Measurements from ENCODE around the gene PLA2G10.
"Not testable (repeated sequence)": the region's sequence is repeated elsewhere in the genome, so short reads cannot be mapped to it uniquely, and the experiment has no call there.

PLA2G10 gene

DNA sequence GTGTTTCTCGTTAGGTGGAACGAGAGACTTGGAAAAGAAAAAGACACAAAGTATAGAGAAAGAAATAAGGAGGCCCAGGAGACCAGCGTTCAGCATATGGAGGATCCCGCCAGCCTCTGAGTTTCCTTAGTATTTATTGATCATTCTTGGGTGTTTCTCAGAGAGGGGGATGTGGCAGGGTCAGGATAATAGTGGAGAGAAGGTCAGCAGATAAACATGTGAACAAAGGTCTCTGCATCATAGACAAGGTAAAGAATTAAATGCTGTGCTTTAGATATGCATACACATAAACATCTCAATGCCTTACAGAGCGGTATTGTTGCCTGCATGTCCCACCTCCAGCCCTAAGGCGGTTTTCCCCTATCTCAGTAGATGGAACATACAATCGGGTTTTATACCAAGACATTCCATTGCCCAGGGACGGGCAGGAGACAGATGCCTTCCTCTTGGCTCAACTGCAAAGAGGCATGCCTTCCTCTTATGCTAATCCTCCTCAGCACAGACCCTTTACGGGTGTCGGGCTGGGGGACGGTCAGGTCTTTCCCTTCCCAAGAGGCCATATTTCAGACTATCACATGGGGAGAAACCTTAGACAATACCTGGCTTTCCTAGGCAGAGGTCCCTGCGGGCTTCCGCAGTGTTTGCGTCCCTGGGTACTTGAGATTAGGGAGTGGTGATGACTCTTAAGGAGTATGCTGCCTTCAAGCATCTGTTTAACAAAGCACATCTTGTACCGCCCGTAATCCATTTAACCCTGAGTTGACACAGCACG lies 57.7 kb downstream of the PLA2G10 start:
- H2AK5ac ChIP-seq (ENCODE audit: low read length); H3K27me3 ChIP-seq (ENCODE audit: insufficient read depth, low read length, poor library complexity); H3K27ac ChIP-seq (ENCODE audit: low read depth, low read length); H3K4ac ChIP-seq (ENCODE audit: low read depth, low read length); H3K36me3 ChIP-seq (ENCODE audit: control insufficient read depth, insufficient read depth, low read length); H3K18ac ChIP-seq (ENCODE audit: low read length); H2BK120ac ChIP-seq (ENCODE audit: low read depth, low read length); H2BK5ac ChIP-seq (ENCODE audit: low read length); H4K8ac ChIP-seq (ENCODE audit: low read depth, low read length); H3K4me3 ChIP-seq (ENCODE audit: low read length); H3K23ac ChIP-seq (ENCODE audit: low read length); H2BK15ac ChIP-seq (replicated peaks; ENCODE audit: low read depth); H4K5ac ChIP-seq (ENCODE audit: low read length); H3K4me1 ChIP-seq (ENCODE audit: control insufficient read depth, low read depth, low read length); H3K4me2 ChIP-seq (ENCODE audit: low read length): not testable (repeated sequence)
- peak overlapping the region; percentile 42 for H3K56ac ChIP-seq (ENCODE audit: low read length)
- H3K79me1 ChIP-seq (ENCODE audit: low read length) = peaks cover 20% of the 10 kb centered on the region
- WGBS (ENCODE audit: extremely low coverage, insufficient coverage, low lambda C conversion rate) = no CpG with 5 or more reads among the region's 17 CpGs
- DNase-seq = peak; percentile 70
- peaks cover 58% of the 10 kb centered on the region for H3K79me2 ChIP-seq (ENCODE audit: control insufficient read depth, insufficient read depth, low read length)
- H3K9ac ChIP-seq (ENCODE audit: low read length) = peak overlapping the region; percentile 21

DNA sequence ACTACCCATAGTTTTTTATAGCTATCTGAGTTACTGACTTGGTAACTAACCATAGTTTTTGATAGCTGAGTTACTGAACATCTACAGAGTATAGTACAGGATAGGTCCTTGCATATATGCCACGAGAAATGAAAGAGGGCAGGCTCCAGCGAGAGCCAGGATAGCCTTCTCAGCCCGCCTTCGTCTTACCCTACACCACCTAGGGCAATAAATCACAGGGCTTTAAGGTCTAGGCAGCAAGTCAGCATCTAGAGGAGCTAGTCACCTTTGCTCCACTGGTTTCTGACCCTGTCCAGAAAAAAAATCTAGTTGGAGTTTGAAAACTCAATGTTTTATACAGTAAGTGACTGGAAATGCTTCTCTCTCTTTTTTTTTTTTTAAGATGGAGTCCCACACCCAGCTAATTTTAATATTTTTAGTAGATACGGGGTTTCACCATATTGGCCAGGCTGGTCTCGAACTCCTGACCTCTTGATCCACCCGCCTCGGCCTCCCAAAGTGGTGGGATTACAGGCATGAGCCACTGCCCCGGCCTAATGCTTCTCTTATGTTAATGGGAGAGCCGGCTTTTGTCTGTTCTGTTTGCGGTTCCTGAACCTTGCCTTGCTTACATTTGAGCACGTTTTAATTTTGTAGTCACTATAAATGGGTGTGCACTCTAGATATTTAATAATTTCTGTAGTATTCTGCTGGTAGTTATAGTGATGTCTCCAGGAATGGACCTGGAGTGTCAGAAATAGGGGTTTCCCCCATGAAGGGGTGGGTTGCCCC lies 58.5 kb downstream of the PLA2G10 start:
- H3K23ac ChIP-seq (ENCODE audit: low read length) = no peak overlapping the region
- peak overlapping the region; percentile 22 for H3K56ac ChIP-seq (ENCODE audit: low read length)
- H3K4me3 ChIP-seq (ENCODE audit: low read length) = no peak overlapping the region
- peaks cover 2% of the 10 kb centered on the region for H3K4me1 ChIP-seq (ENCODE audit: control insufficient read depth, low read depth, low read length)
- H3K27ac ChIP-seq (ENCODE audit: low read depth, low read length) = no peak overlapping the region
- no peak overlapping the region for H2AK5ac ChIP-seq (ENCODE audit: low read length)
- peaks cover 51% of the 10 kb centered on the region for H3K79me2 ChIP-seq (ENCODE audit: control insufficient read depth, insufficient read depth, low read length)
- H2BK15ac ChIP-seq (replicated peaks; ENCODE audit: low read depth) = no peak overlapping the region
- DNase-seq = no peak
- peak overlapping the region; percentile 18 for H3K4me2 ChIP-seq (ENCODE audit: low read length)
- H3K79me1 ChIP-seq (ENCODE audit: low read length) = peaks cover 15% of the 10 kb centered on the region
- H3K27me3 ChIP-seq (ENCODE audit: insufficient read depth, low read length, poor library complexity) = no peaks in the 10 kb centered on the region
- WGBS (ENCODE audit: extremely low coverage, insufficient coverage, low lambda C conversion rate) = no CpG with 5 or more reads among the region's 12 CpGs
- no peak overlapping the region for H2BK5ac ChIP-seq (ENCODE audit: low read length)
- peak overlapping the region; percentile 20 for H3K18ac ChIP-seq (ENCODE audit: low read length)
- H4K5ac ChIP-seq (ENCODE audit: low read length) = no peak overlapping the region
- no peak overlapping the region for H3K4ac ChIP-seq (ENCODE audit: low read depth, low read length)
- H3K36me3 ChIP-seq (ENCODE audit: control insufficient read depth, insufficient read depth, low read length) = no peaks in the 10 kb centered on the region
- H3K9ac ChIP-seq (ENCODE audit: low read length) = peak overlapping the region; percentile 38
- no peak overlapping the region for H4K8ac ChIP-seq (ENCODE audit: low read depth, low read length)
- H2BK120ac ChIP-seq (ENCODE audit: low read depth, low read length) = no peak overlapping the region

DNA sequence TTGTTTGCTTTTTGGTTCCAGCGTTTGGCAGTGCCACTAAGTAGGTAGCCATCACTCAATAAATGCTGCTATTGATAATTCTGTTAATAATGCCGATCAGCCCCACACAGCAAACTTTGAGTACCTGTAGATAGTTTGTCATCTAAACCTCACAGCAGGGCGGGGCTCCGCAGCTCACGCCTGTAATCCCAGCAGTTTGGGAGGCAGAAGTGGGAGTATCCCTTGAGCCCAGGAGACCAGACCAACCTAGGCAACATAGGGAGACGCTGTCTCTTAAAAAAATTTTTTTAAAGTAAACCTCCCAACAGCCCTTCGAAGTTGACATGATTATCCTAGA lies 59.8 kb downstream of the PLA2G10 start:
- Histone ChIP-seq H3K4me3 (ENCODE audit: low read length) (no peak overlapping the region), H3K18ac (ENCODE audit: low read length) (no peak overlapping the region)

GRCh38 chr16:14632693-14633569 lies 61.2 kb downstream of the PLA2G10 start, which contains the start of gene BFAR:
Gene BFAR (plus strand): TSS chr16:14632951. CDS start chr16:14644347, 11,396 bp downstream.
- Histone ChIP-seq H2AK5ac (ENCODE audit: low read length) (no peak within 1 kb of the TSS), H3K36me3 (ENCODE audit: control insufficient read depth, insufficient read depth, low read length) (no peaks in the 10 kb centered on the region), H3K27ac (ENCODE audit: low read depth, low read length) (peak within 1 kb of the TSS; percentile 58), H3K9ac (ENCODE audit: low read length) (peak within 1 kb of the TSS; percentile 91), H2BK15ac (replicated peaks; ENCODE audit: low read depth) (no peak within 1 kb of the TSS), H2BK5ac (ENCODE audit: low read length) (peak within 1 kb of the TSS; percentile 38), H4K5ac (ENCODE audit: low read length) (no peak within 1 kb of the TSS), H3K4ac (ENCODE audit: low read depth, low read length) (peak within 1 kb of the TSS; percentile 56), H3K4me2 (ENCODE audit: low read length) (peak within 1 kb of the TSS; percentile 65), H4K8ac (ENCODE audit: low read depth, low read length) (no peak within 1 kb of the TSS), H3K56ac (ENCODE audit: low read length) (peak within 1 kb of the TSS; percentile 98), H3K79me1 (ENCODE audit: low read length) (peaks cover 15% of the 10 kb centered on the region), H3K4me3 (ENCODE audit: low read length) (peak within 1 kb of the TSS; percentile 97), H3K27me3 (ENCODE audit: insufficient read depth, low read length, poor library complexity) (no peaks in the 10 kb centered on the region), H3K18ac (ENCODE audit: low read length) (peak within 1 kb of the TSS; percentile 75), H3K23ac (ENCODE audit: low read length) (no peak within 1 kb of the TSS), H2BK120ac (ENCODE audit: low read depth, low read length) (peak within 1 kb of the TSS; percentile 29), H3K4me1 (ENCODE audit: control insufficient read depth, low read depth, low read length) (peaks cover 8% of the 10 kb centered on the region), H3K79me2 (ENCODE audit: control insufficient read depth, insufficient read depth, low read length) (peaks cover 37% of the 10 kb centered on the region)
- WGBS (ENCODE audit: extremely low coverage, insufficient coverage, low lambda C conversion rate) = no CpG with 5 or more reads among the region's 69 CpGs
- peak; percentile 99 for DNase-seq

More for the DNA sequence above, 59.8 kb downstream of the PLA2G10 start:
- Histone ChIP-seq H2AK5ac (ENCODE audit: low read length) (no peak overlapping the region), H2BK15ac (replicated peaks; ENCODE audit: low read depth) (no peak overlapping the region), H3K4me2 (ENCODE audit: low read length) (peak overlapping the region; percentile 60), H3K23ac (ENCODE audit: low read length) (no peak overlapping the region), H4K5ac (ENCODE audit: low read length) (no peak overlapping the region), H3K9ac (ENCODE audit: low read length) (no peak overlapping the region), H3K4me1 (ENCODE audit: control insufficient read depth, low read depth, low read length) (peaks cover 4% of the 10 kb centered on the region), H3K27ac (ENCODE audit: low read depth, low read length) (no peak overlapping the region), H2BK5ac (ENCODE audit: low read length) (no peak overlapping the region), H4K8ac (ENCODE audit: low read depth, low read length) (no peak overlapping the region), H3K36me3 (ENCODE audit: control insufficient read depth, insufficient read depth, low read length) (no peaks in the 10 kb centered on the region), H3K27me3 (ENCODE audit: insufficient read depth, low read length, poor library complexity) (no peaks in the 10 kb centered on the region), H3K4ac (ENCODE audit: low read depth, low read length) (no peak overlapping the region), H2BK120ac (ENCODE audit: low read depth, low read length) (no peak overlapping the region), H3K79me1 (ENCODE audit: low read length) (peaks cover 11% of the 10 kb centered on the region), H3K56ac (ENCODE audit: low read length) (no peak overlapping the region), H3K79me2 (ENCODE audit: control insufficient read depth, insufficient read depth, low read length) (peaks cover 40% of the 10 kb centered on the region)
- no peak for DNase-seq
- no CpG with 5 or more reads among the region's 7 CpGs for WGBS (ENCODE audit: extremely low coverage, insufficient coverage, low lambda C conversion rate)

GRCh38 chr16:14630620-14631330 lies 63.3 kb downstream of the PLA2G10 start:
- H3K4me3 ChIP-seq (ENCODE audit: low read length); H3K4me1 ChIP-seq (ENCODE audit: control insufficient read depth, low read depth, low read length); H3K27me3 ChIP-seq (ENCODE audit: insufficient read depth, low read length, poor library complexity); H2BK5ac ChIP-seq (ENCODE audit: low read length); H4K8ac ChIP-seq (ENCODE audit: low read depth, low read length); H2BK15ac ChIP-seq (replicated peaks; ENCODE audit: low read depth); H2AK5ac ChIP-seq (ENCODE audit: low read length); H2BK120ac ChIP-seq (ENCODE audit: low read depth, low read length); DNase-seq; H3K23ac ChIP-seq (ENCODE audit: low read length); H3K36me3 ChIP-seq (ENCODE audit: control insufficient read depth, insufficient read depth, low read length); H3K18ac ChIP-seq (ENCODE audit: low read length): not testable (repeated sequence)
- Histone ChIP-seq H3K56ac (ENCODE audit: low read length) (peak overlapping the region; percentile 87), H3K4ac (ENCODE audit: low read depth, low read length) (peak overlapping the region; percentile 43), H3K79me2 (ENCODE audit: control insufficient read depth, insufficient read depth, low read length) (peaks cover 29% of the 10 kb centered on the region), H3K79me1 (ENCODE audit: low read length) (peaks cover 15% of the 10 kb centered on the region), H3K9ac (ENCODE audit: low read length) (peak overlapping the region; percentile 75), H4K5ac (ENCODE audit: low read length) (peak overlapping the region; percentile 92), H3K27ac (ENCODE audit: low read depth, low read length) (peak overlapping the region; percentile 67), H3K4me2 (ENCODE audit: low read length) (peak overlapping the region; percentile 40)
- no CpG with 5 or more reads among the region's 29 CpGs for WGBS (ENCODE audit: extremely low coverage, insufficient coverage, low lambda C conversion rate)
